HG02571 (cell line): Measurements from ENCODE around the gene KIF3B.
"Not testable (repeated sequence)": the region's sequence is repeated elsewhere in the genome, so short reads cannot be mapped to it uniquely, and the experiment has no call there.

Experiments
- ATAC-seq: cut with Tn5 transposase; IDR thresholded peaks from one replicate; pipeline ENCODE4 v1.9.1; 2021; ENCODE audit warnings: mild to moderate bottlenecking, moderate library complexity; ENCODE audit not compliant: unreplicated experiment

KIF3B gene

DNA sequence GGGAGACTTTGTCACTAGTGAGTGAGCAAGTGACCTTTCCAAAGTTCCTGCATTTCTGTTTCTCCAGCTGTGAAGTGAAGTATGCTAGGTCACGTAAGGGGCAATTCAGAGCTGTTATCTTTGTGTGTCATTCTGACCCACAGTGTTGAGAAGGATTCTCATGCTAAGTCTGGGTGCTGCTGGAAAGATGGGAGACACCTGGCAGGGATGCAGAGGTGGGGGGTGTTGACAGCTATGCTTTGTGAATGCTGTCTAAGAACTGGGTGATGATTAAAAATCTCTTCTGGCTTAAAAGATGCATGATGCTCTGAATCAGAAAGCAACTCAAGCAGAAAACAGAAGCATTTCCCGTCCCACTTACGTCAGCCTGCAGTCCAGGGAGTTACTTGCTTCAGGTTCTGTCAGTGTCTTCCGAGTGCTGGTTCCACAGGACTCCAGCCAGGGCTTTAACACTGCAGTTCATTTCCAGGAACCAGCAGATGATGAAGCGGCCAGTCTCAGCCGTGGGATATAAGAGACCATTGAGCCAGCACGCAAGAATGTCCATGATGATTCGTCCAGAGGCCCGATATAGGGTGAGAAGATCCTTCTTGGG is 49.7 kb downstream of the KIF3B start:
- no peak for ATAC-seq

DNA sequence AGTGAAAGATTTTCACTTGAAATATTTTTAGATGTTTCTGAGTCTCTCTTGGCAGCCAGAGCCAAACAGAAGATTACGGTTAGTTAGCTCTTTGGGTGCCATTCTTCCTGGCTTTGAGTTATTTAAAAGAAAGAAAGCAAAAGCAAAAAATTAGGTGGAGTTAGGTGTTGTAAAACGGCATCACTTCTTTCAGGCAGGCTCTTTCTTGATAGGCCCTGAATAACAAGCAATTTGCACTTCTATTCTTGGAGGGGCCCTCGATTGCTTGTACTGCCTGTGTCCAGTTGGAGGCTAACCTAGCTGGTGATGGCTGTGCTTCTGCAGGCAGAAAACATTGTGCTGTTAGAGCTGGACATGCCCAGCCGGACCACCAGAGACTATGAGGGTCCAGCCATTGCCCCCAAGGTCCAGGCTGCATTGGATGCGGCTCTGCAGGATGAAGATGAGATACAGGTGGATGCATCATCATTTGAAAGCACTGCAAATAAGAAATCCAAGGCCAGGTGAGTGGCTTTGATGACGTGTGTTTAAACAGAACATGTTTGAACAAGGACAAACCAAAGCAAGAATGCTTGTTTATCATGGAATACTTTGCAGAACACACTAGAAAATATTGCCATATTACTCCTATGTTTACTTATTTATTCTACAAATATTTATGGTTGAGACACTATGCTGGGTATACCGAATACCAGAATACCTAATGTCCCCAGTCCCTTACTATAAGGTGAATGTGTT is 52.5 kb downstream of the KIF3B start:
- no peak for ATAC-seq

DNA sequence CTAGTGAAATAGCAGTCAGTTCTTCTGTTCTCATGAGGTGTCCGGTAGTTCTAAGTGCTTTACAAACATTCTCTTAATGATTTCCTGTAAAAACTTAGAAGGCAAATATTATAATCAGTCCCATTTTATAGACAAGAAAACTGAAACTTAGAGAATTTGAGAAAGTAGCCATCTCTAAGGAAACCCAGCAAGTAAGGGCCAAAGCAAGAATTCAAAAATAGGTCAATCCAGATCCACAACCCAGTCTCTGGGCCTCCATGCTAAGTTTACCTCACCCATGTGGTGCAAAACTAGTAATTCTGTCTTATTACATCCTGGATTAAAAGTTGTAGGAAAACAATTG is 53.1 kb downstream of the KIF3B start:
- ATAC-seq = no peak

DNA sequence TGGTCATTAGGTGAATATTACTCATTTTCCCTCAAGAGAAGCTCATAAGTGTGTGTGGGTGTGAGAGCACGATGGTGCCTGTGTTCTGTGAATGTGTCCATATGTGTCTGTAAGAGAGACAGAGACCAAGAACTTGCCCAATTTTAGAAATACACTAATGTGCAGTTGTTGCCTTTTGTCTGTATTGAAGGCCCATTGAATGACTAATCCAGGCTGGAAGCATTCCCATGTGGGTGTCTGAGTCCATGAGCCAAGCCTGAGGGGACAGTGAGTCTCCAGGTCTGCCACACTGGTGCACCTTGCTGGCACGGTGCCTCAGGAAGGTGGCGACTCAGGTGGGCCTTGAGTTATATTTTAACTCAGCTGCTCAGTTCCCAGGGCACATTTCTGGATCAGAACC is 55.2 kb downstream of the KIF3B start:
- ATAC-seq = peak; percentile 14

DNA sequence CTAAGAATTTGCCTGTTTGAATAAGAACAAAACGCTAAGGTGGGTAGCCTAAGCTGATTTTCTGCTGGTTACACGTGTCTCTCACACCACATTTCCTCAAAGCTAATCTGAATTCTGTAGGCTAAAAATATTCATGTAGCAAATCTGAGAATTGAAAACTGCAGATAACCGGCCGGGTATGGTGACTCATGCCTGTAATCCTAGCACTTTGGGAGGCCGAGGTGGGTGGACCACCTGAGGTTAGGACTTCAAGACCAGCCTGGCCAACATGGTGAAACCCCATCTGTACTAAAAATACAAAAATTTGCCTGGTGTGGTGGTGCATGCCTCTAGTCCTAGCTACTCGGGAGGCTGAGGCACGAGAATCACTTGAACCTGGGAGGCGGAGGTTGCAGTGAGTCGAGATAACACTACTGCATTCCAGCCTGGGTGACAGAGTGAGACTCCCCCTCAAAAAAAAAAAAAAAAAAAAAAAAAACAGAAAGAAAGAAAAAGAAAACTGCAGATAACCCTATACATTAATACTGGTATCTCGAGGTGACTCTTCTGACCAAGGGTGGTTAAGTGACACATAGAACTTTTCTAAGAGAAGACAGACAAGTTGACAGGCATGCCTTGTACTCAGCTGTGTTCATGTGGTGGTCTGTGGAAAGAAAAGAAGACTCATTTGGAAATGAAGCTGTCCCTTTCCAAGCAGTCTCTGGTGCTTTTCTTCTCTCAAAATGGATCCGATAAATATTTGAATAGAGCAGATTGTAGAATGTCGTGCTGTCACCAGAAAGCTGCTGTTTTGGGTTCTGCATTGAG is 55.9 kb downstream of the KIF3B start:
- peak; percentile 57 for ATAC-seq

DNA sequence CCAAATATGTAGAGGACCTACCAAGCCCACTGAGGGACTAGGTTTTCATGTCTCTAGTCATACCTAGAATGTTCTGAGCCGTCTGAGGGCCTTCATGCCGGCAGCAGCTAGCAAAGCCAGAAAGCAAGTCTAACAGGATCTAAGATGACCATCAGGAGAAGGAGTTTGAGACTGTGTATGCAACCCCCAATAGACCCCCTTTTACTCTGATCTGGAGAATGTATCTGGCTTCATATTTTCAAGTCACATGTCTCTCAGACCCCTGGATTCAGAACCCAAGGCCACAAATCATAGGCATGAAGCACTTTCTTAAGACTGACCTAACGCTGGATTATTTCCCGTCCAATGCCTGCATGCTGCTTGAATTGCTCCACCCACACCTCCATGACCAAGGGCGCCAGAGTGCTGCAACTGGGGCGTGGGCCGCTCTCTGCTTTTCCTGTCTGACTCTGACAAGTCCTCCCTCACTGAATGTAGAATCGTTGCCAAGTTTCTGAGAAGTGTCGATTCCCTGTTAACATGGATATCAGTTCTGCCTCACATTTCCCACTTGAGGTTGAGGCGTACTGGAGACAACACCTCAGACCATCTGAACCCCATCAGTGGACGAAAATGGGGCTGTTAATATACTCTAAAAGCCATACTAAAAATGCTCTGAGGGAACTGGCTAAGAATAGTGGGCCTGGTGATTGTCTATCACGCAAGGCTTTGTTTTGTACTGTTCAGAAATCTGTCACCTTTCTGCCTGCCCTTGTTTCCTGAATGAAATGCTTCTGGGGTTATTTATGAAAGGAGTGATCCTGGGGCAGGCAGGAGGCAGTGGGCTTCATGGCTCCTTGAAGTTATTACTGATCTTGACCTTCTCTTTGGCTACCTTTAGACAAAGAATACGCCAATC is 56.8 kb downstream of the KIF3B start:
- ATAC-seq = peak; percentile 13

DNA sequence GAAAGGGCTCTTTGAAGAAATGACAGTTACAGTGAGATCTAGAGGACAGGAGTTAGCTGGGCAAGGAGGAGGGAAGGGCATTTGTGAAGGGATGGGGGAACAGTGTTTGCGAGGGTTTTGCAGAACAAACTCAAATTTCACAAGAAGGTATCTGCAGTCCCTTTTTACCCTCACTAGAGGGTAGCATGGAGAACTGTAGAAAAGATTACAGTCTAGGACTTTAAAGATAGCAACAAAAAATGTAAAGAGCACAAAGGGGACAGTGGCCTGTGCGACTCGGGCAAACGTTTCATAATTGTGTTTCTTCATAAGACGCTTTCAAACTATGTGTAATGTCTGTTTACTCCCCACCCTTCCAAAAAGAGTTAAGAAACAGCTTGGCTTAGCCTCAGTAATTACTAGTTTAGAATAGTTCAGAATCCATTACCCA is 59.5 kb downstream of the KIF3B start:
- no peak for ATAC-seq

DNA sequence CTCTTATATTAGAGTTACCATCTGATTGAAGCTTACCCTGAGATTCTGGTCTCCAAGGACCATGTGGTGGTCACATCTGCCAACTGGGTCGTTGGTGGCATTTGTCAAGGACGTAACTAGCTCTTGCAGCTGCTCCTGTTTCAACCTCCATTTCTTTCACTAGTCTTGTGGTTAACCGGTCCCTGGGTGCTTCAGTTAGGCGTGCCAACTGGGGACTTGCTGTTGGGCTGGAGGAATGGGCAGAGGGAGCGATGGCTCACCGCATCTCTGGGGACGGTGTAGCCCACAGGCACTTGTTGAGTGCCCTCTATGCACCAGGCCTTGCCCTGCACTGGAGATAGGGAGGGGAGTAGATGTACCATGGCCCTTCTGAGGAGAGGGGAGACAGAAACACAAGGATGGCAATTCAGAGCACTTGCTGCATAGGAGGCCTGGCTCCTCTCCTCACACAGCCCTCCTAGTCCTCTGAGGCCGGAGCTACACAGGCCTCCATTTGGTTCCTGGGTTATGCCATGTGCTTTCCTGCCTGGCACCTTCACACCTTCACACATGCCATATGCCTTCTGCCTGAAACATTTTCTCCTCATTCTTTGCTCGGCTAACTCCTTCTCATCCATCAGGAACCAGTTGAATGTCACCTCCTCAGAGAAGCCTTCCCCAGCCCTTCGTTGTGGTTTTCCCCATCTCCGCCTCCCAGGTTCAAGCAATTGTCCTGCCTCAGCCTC is 60.6 kb downstream of the KIF3B start:
- no peak for ATAC-seq

DNA sequence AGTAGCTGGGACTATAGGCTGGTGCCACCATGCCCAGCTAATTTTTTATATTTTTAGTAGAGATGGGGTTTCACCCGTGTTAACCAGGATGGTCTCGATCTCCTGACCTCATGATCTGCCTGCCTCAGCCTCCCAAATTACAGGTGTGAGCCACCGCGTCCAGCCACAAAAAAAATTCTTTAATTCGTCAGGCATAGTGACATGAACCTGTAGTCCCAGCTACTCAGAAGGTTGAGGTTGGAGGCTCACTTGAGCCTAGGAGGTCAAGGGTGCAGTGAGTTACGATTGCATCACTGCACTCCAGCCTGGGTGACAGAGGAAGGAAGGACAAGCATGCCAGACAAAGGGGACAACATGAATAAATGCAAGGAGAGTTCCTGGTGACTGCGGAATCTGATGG is 61.2 kb downstream of the KIF3B start:
- ATAC-seq = no peak

DNA sequence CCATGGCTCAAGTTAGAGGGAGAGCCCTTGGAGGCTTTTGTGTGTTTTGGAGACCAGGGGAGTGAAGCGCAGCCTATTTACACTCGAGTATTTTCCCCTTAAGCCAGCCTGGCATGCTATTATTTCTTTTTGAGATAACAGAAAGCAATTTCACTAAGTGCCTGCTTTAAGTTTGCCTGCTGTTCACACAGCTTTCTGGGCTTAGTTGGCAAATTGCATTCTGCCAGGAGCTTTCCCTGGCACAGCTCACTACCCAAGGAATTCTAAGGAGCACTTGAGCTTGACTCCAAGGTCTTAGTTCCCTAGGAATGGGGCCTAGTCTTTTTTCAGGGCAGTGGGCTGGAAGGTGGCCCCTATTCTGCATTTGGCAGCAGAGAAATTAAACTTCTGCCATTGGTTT is 61.7 kb downstream of the KIF3B start:
- no peak for ATAC-seq

DNA sequence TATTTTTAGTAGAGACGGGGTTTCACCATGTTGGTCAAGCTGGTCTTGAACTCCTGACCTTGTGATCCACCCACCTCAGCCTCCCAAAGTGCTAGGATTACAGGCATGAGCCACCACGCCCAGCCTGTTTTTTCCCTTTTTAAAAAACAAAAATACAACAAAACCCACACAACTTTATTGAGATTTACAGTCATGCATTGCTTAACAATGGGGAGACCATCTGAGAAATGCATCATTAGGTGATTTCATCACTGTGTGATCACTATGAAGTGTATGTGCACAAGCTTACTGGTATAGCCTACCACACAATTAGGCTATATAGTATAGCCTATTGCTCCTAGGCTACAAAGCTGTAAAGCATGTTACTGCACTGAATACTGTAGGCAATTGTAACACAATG is 63.6 kb downstream of the KIF3B start:
- ATAC-seq = not testable (repeated sequence)

DNA sequence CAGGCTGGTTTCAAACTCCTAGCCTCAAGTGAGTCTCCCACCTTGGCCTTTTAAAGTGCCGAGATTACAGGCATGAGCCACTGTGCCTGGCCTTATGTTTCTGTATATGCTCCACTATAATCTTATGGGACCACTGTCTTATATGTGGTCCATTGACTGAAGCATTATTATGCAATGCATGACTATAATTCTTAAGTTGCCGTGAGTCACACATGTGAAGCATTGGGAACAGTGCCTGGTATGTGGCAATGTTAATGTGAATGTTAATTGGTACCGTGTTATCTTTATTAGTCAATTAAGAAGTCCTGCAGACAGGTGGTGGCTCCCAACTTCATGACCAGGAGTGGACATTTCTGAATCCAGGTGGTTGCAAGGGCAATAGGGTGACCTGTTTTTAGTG is 66.0 kb downstream of the KIF3B start:
- no peak for ATAC-seq

DNA sequence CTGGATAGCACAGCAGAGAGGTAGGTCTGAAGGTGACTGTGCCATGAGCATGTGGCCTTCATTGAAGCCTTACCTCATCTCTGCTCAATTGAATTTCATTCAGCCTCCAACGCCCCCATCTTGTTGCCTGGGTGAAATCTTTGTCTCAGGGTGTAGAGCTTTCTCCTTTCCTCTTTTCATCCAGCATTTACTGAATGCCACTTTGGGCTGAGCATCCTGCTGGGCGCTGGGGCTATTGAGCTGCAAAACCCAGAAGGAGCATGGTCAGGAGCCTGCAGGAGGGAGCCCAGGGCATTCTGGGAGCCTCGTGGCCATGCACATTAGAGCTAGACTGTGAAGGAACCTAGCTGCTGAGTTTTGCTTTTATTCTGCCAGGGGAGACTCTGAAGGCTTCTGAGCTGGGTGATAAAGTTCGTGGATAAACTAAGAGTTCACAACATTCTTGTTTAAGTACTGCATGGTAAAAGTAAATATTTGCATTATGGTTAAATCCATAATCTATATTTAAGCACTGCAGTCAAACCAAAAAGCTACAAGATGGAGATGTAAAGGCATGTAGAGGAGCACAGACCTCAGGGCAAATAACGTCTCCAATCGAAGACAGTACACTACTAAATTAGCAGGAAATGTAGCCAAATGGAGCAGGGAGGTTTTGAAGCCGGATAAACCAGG is 67.5 kb downstream of the KIF3B start:
- ATAC-seq = no peak

DNA sequence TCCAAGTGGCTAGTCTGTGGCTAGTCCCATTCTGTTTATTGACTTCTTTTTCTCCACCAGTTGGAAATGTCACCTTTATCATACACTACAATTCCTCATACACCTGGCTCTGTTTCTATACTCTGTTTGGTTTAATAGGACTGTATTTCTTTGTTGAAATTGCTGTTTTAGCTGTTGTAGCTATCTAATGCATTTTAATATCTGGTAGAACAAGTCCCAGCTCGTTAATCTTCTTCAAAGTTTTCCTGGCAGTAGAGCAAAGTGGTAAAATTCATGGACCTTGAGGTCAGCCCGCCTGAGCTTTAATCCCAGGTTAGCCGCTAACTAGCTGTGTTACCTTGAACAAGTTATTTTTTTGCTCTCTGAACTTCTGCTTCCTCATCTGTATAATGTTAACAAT is 70.8 kb downstream of the KIF3B start:
- ATAC-seq = no peak

DNA sequence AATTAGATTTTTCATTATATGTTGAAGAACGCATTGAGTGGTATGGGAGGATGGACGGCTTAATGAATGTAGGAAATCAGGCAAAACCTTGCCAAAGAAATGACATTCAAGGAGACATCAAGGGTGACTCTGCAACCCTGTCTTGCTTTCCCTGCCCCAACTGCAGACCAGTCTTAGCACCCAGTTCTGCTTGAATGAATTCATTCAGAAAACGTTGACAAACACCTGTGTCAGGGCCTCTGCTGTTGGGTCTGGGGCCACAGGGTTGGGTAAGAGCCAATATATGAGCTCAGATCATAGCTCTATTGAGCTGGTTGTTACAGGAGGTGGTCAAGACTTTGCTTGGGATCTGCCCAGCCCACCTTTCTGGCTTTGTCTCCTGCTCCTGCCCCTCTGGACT is 73.0 kb downstream of the KIF3B start:
- no peak for ATAC-seq

DNA sequence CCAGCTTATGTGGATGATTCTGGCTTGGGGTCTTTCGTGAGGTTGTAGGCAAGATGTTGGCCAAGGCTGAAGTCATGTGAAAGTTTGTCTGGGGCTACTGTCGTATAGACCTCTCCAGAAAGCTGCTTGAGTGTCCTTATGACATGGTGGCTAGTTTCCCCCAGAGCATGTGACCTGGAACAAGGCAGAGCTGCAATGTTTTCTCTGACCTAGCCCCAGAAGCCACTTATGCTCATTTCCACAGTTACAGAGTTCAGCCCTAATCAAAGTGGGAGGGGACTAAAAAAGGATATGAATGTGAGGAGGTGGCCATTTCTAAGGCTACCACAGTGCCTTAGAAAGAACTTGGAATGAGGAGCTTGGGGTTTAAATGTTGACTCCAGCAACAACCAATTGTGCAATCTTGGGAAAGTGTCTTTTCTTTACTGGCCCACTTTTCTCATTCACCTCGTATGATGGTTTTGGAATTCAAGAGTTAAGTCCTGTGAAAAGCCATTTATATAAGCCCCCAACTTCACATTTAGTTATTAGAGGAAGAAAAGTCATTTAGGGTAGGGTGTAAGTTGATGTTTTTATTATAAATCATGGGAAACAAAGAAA is 74.8 kb downstream of the KIF3B start:
- ATAC-seq = no peak

DNA sequence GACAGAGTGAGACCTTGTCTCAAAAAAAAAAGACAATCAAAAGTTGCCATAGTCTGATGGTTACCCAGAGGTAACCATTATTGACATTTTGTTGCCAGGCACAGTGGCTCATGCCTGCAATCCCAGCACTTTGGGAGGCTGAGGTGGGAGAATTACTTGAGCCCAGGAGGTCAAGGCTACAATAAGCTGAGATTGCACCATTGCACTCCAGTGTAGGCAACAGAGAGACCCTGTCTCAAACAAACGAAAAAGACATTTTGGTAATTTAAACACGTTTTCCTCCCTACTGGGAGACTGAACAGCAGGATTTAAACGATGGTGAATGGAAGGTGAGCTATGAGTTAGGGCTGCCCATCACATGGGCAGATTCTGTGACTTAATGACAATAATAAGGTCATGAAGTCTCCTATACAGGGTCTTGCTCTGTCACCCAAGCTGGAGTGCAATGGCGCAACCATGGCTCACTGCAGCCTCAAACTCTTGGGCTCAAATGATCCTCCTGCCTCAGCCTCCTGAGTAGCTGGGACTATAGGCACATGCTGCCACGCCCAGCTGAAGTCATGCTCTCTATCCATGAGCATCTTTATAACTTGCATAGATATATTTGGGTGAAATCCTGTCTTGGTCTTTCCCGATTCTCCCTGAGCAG is 76.5 kb downstream of the KIF3B start:
- ATAC-seq = no peak

DNA sequence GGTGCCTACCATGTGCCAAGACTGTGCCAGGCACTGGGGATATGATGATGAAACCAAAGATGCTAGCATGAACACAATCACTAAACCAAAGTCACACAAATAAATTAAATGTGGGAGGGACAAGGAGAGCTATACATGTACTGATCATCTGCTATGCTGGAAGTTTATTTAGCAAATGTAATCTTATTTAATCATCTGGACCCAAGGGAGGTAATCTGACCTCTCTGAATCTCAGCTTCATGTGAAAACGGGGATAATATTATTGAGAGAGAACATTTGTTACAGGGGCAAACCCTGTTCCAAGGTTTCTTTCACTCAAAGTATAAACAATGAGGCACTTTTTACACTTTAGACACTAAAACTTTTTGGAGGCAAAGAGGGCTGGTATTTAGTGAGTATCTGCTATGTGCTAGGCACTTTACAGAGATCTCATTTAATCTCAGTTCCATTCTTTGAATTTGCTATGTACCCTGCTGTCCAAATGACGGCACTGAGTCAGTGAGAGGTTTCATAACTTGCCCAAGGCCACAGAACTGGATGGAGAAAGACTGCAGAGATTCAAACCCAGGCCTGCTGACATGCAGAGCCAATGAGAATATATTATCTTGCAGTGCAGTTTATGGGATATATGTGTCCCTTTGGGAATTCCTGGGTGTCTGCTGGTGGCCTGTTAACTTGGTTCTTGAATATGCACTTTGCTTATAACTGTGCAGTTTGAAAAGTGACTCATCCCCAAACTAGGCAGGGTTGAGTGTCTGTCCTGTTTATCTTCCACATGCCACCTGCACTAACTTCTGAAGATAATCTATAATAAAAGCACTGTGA is 77.4 kb downstream of the KIF3B start:
- ATAC-seq = no peak
